Central memory CD8-positive, alpha-beta T cell (primary cell): Measurements from ENCODE around the gene RANBP3.

Experiments
- ATAC-seq: fragments of 150-1000 bp; cut with Tn5 transposase; replicated peaks from 2 replicates; pipeline ENCODE4 v1.10.0; 2022; ENCODE audit warnings: mild to moderate bottlenecking, moderate FRiP score, moderate number of reproducible peaks; ENCODE audit not compliant: poor library complexity, severe bottlenecking; ENCODE audit errors: extremely low read depth
- DNase-seq, 2 donors: peaks; one replicate each; pipeline ENCODE4 v3.0.0; 2021; ENCODE audit warnings: low spot score in 2 of 2
- H3K27ac Mint-ChIP-seq: one replicate; pipeline ENCODE4 v1.8.0; 2022; ENCODE audit warnings: low read depth, mild to moderate bottlenecking, moderate library complexity, mixed read lengths
- H3K27me3 Mint-ChIP-seq: one replicate; pipeline ENCODE4 v1.8.0; 2022; ENCODE audit warnings: mixed read lengths
- H3K36me3 Mint-ChIP-seq: one replicate; pipeline ENCODE4 v1.8.0; 2022; ENCODE audit warnings: mild to moderate bottlenecking, moderate library complexity, mixed read lengths; ENCODE audit not compliant: insufficient read depth
- H3K4me1 Mint-ChIP-seq: one replicate; pipeline ENCODE4 v1.8.0; 2022; ENCODE audit warnings: mixed read lengths
- H3K4me3 Mint-ChIP-seq: one replicate; pipeline ENCODE4 v1.8.0; 2022; ENCODE audit warnings: mild to moderate bottlenecking, moderate library complexity, mixed read lengths
- H3K9me3 Mint-ChIP-seq: one replicate; pipeline ENCODE4 v1.8.0; 2022; ENCODE audit warnings: mixed read lengths

RANBP3 gene

DNA sequence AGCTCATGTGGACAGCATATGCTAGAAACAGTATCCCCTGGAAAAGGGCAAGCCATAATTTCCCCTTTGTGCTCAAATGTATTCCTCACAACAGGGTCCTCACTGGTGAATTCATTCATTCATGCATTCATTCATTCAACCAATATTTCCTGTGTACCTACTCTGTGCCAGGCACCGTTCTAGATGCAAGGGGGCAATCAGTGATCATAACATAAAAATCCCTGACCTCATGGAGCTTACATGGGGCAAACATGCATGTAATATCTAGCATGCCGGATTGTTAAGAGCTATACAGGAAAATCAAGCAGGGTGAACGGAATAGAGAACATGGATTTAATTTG lies 2.6 kb downstream of the RANBP3 start:
- no peaks in the 10 kb centered on the region for H3K9me3 Mint-ChIP-seq
- peak overlapping the region; percentile 56 for H3K27ac Mint-ChIP-seq
- H3K4me1 Mint-ChIP-seq: peaks cover 70% of the 10 kb centered on the region
- H3K27me3 Mint-ChIP-seq: no peaks in the 10 kb centered on the region
- peaks cover 19% of the 10 kb centered on the region for H3K36me3 Mint-ChIP-seq
- H3K4me3 Mint-ChIP-seq: peak overlapping the region; percentile 99
- no peak for DNase-seq
- no peak for ATAC-seq

DNA sequence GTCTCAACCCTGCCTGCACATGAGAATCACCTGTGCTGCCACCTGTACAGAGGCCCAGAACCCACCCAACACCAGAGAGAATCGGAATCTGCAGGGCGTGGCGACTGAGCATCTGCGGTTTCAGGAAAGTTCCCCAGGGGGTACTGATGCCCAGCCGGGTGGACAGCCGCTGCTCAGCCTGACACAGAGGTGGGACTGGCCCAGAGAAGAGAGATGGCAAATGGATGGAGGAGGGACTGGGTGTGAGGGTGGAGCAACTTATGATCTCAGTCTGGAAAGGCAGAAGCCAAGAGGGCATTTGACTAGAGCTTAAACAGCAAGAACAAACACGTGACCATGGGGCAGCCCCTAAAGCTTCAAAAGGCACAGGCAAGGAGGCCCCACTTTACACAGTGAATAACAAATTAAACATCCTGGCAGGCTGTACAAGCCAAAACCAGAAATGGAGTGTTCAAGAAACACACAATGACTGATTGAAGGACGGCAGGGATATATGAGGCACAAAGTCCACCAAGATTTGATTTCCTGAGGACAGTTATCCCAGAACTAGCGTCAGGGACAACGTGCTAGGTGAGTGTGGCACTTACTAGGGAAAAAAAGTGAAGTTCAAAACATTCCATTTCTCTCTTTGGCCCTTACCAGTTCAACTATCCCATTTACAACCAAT lies 3.1 kb downstream of the RANBP3 start:
- ATAC-seq: no peak
- Mint-ChIP-seq H3K4me1 (peaks cover 72% of the 10 kb centered on the region), H3K36me3 (peaks cover 19% of the 10 kb centered on the region), H3K9me3 (no peaks in the 10 kb centered on the region), H3K27me3 (no peaks in the 10 kb centered on the region), H3K27ac (peak overlapping the region; percentile 56), H3K4me3 (peak overlapping the region; percentile 99)
- DNase-seq: no peak

DNA sequence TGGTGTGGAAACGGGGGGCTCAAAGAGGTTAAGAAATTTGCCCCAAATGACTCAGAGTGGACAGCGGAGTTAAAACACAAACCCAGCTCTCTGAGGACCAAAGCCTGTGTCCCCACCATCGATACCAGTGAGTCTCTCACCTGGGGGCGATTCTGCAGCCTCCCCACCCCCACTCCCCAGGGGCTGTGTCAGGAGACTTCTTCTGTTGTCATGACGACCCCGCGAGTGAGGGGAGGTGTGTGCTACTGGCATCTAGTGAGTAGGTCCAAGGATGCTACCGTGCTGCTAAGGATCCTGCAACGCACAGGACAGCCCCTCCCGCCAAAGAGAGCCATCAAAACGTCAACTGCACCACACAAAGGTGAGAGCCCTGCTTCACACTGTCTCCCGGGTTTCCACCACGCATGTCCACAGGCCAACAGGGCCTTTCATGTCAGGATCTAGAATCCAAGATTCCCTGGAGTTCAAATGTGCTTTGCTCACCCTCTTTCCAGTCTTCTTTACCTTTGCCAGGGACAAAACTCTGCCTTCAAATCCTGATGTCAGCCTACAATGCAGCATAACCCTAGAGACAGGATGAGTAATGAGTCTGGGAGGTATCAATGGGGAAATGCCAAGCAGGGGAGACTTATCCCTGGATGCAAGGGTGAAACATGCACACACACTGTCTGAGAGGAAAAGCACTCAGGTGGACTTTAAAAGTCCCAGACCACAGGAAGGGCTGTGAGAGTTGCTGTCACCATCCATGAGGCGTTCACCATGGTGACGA lies 3.9 kb downstream of the RANBP3 start:
- no peak overlapping the region for H3K27ac Mint-ChIP-seq
- peaks cover 64% of the 10 kb centered on the region for H3K4me1 Mint-ChIP-seq
- no peaks in the 10 kb centered on the region for H3K27me3 Mint-ChIP-seq
- no peak for DNase-seq
- peaks cover 17% of the 10 kb centered on the region for H3K36me3 Mint-ChIP-seq
- no peaks in the 10 kb centered on the region for H3K9me3 Mint-ChIP-seq
- no peak for ATAC-seq
- peak overlapping the region; percentile 8 for H3K4me3 Mint-ChIP-seq

DNA sequence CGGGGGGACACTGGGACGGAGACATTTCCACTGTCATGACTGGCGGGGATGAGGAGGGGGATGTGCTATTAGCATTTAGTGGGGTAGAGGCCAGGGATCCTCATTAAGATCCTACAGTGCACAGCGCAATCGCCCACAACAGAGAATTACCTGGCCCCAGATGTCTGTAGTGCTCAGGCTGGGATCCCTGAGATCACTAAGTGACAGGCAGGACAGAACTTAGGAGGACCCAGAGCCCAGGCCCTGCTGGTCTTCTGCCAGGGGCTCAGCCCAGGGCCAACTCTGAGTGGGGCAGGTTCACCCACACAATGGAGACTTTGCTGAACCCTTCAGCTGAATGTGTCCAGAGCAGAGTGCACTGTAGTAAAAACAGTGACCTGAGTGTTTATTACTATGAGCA lies 4.6 kb downstream of the RANBP3 start:
- Mint-ChIP-seq H3K4me1 (peaks cover 64% of the 10 kb centered on the region), H3K36me3 (peaks cover 13% of the 10 kb centered on the region), H3K27ac (no peak overlapping the region), H3K9me3 (no peaks in the 10 kb centered on the region), H3K4me3 (no peak overlapping the region), H3K27me3 (no peaks in the 10 kb centered on the region)
- DNase-seq (no peak), ATAC-seq (no peak)

DNA sequence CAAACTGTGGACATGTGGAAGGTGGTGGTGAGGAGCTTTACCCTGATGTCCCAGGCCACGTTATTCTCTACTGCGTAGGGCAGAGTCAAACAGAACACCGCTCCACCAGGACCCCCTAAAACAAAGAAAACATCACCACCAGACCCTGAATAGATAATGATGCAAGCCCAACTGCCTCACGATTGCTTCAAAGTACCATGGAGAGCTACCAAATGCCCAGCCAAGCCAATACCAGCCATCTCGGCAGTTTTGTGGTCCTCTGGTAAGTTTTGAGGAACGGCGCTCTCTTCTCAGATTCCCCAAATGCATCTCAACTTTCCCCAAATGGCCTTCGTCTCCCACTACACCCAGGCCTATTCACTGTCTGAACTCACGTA lies 5.6 kb downstream of the RANBP3 start:
- no peak for ATAC-seq
- H3K27ac Mint-ChIP-seq: peak overlapping the region; percentile 86
- no peak for DNase-seq
- H3K4me3 Mint-ChIP-seq: no peak overlapping the region
- no peaks in the 10 kb centered on the region for H3K9me3 Mint-ChIP-seq
- peaks cover 13% of the 10 kb centered on the region for H3K36me3 Mint-ChIP-seq
- no peaks in the 10 kb centered on the region for H3K27me3 Mint-ChIP-seq
- peaks cover 69% of the 10 kb centered on the region for H3K4me1 Mint-ChIP-seq

DNA sequence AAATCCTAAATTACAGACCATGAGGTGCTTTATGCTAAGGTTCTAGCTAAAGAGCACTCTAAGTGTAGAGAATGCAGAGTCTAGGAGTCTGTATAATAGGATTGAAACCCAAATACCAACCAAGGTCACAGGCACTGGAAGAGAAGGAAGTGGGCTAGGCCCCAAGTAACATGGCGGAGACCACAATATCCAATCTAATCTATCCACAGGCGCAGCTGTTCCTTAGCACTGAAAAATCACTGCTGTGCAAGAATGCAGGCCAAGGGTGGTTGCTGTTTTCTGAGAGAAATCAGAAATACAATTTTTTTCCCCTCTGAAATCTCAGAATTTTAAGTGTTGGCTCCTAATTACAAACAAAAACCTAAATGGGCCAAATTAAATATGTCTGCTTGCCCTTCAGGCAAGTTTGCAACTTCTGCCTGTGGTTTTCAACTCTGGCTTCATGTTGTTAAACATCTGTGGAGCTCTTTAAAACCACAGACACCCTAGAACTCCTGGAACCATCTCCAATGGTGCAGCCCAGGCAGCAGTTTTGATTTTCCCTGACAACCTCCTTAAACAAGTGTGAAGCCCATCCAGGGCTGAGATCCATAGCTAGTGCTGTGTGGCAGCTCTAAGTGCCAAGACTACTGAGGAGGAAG lies 6.1 kb downstream of the RANBP3 start:
- ATAC-seq (no peak), DNase-seq (no peak)
- H3K36me3 Mint-ChIP-seq: peaks cover 15% of the 10 kb centered on the region
- no peaks in the 10 kb centered on the region for H3K9me3 Mint-ChIP-seq
- H3K27me3 Mint-ChIP-seq: no peaks in the 10 kb centered on the region
- H3K4me1 Mint-ChIP-seq: peaks cover 67% of the 10 kb centered on the region
- H3K27ac Mint-ChIP-seq: no peak overlapping the region
- no peak overlapping the region for H3K4me3 Mint-ChIP-seq

DNA sequence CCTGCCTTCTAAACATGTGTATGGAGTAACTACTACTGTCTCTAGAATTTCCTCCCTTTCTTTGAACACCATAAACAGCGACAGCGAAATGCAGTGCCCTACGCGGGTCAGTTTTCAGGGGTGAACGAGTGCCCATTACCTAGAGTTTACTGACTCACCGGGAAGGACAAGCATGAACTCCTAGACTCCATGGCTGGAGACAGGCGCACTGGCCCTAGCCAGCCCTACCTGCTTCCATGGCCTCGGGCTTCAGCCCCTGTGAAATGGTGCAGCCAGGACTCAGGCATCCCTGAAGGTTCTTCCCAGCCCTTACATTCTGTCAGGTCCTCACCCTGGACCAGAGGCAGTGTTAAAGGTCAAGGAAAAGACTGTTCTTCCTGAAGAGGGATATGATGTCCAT lies 8.5 kb downstream of the RANBP3 start:
- peaks cover 66% of the 10 kb centered on the region for H3K4me1 Mint-ChIP-seq
- no peak for ATAC-seq
- H3K27me3 Mint-ChIP-seq: no peaks in the 10 kb centered on the region
- DNase-seq: no peak
- no peak overlapping the region for H3K27ac Mint-ChIP-seq
- H3K36me3 Mint-ChIP-seq: peaks cover 10% of the 10 kb centered on the region
- H3K9me3 Mint-ChIP-seq: no peaks in the 10 kb centered on the region
- H3K4me3 Mint-ChIP-seq: no peak overlapping the region

DNA sequence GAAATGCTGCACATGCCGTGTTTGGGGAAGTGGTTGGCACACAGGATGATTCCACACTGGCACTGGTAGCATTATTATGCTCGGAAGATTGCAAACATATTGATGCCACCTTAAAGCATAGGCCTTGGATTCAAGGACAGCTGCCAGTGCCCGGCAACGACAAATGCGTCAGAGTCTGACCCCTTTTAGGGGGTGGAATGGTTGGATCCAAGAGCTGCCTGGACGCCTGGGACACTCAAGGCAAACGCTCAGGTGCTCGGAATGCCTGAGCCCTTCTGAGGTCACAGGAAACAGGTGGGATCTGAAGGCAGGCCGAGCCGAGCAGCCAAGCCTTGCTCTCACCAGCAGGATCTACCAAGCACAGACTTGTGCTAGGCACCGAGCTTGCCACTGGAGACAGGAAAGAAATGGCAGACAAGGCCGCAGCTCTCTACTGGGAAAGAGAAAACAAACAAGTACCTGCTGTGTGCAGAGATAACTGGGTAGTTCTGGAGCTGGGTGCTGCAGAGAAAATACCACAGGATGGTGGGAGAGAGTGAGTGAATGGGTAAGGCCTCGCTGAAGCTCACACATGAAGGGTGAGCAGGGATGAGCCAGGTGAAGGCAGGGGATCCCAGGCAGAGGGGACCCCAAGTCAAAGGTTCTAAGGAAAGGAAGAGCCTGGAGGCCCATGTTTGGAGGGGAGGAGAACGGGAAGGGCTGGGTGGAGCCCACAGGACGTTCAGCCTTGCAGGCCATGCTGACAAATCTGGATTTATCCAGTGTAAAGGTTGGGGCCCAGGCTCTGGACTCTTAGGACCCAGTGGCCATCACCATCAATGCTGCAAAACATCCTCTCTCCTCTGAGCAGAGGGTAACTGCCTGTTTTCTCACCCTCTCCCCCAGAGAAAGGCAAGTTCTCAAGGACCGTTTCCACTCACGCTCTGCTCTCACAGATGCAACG lies 9.2 kb downstream of the RANBP3 start:
- peaks cover 10% of the 10 kb centered on the region for H3K36me3 Mint-ChIP-seq
- DNase-seq (no peak), ATAC-seq (no peak)
- H3K27ac Mint-ChIP-seq: peak overlapping the region; percentile 70
- H3K4me1 Mint-ChIP-seq: peaks cover 68% of the 10 kb centered on the region
- no peak overlapping the region for H3K4me3 Mint-ChIP-seq
- H3K9me3 Mint-ChIP-seq: no peaks in the 10 kb centered on the region
- H3K27me3 Mint-ChIP-seq: no peaks in the 10 kb centered on the region

DNA sequence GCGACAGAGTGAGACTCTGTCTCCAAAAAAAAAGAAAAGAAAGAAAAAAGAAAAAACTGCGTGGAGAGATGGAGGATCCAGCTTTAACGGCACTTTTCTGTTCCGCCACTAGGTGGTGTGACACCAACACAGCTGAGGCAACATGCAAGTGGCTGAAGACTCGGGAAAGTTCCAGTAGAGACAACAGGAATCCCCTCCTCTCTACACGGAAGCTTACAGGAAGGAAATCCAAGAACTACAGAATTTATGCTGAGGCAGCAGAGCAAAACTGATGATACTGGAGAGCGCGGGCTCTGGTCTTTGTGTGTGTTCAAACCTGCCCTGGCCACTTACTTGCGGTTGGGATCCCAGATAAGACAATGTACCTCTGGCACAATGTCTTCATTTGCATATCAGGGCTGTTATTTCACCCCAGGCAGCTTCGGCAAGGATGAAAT lies 9.9 kb downstream of the RANBP3 start:
- H3K27ac Mint-ChIP-seq: peak overlapping the region; percentile 51
- no peak for ATAC-seq
- H3K4me1 Mint-ChIP-seq: peaks cover 72% of the 10 kb centered on the region
- no peaks in the 10 kb centered on the region for H3K9me3 Mint-ChIP-seq
- DNase-seq: peak in 1 of 2 donors; percentile 33
- H3K36me3 Mint-ChIP-seq: peaks cover 10% of the 10 kb centered on the region
- no peaks in the 10 kb centered on the region for H3K27me3 Mint-ChIP-seq
- H3K4me3 Mint-ChIP-seq: peak overlapping the region; percentile 45

DNA sequence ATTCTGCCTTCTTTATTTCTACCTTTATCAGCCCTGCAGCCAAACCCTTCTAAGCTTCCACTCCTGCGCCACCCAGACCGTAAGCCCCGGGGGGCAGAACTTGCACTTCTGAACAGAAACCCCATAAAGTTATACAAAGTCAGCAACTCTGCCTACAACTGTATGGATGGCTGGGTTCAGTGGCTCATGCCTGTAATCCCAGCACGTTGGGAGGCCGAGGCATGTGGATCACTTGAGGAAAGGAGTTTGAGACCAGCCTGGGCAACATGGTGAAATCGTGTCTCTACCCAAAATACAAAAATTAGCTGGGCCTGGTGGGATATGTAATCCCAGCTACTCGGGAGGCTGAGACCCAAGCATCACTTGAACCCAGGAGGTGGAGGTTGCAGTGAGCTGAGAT lies 10.4 kb downstream of the RANBP3 start:
- DNase-seq (no peak), ATAC-seq (no peak)
- H3K4me3 Mint-ChIP-seq: peak overlapping the region; percentile 45
- peaks cover 10% of the 10 kb centered on the region for H3K36me3 Mint-ChIP-seq
- peak overlapping the region; percentile 51 for H3K27ac Mint-ChIP-seq
- no peaks in the 10 kb centered on the region for H3K9me3 Mint-ChIP-seq
- H3K27me3 Mint-ChIP-seq: no peaks in the 10 kb centered on the region
- peaks cover 73% of the 10 kb centered on the region for H3K4me1 Mint-ChIP-seq

DNA sequence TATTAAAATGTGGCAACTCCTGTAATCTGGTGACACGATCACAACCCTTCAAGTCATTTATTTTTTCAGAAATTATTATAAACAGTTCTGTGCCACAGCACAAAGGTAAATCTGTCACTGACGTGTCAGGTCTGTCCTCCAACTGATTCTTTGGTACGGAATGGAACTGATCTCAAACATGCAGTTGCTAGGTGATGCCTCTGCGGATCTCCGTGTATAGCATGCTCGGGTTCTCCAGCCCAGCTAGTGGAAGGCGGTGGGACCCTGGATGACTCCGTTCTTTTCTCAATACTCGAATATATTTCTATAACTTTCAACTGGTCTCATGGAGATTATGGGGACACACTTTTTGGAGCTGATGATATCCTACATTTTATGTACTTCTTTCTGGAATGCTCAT lies 11.0 kb downstream of the RANBP3 start:
- peaks cover 13% of the 10 kb centered on the region for H3K36me3 Mint-ChIP-seq
- no peaks in the 10 kb centered on the region for H3K9me3 Mint-ChIP-seq
- no peak for DNase-seq
- peak overlapping the region; percentile 51 for H3K27ac Mint-ChIP-seq
- ATAC-seq: no peak
- no peaks in the 10 kb centered on the region for H3K27me3 Mint-ChIP-seq
- no peak overlapping the region for H3K4me3 Mint-ChIP-seq
- H3K4me1 Mint-ChIP-seq: peaks cover 73% of the 10 kb centered on the region

DNA sequence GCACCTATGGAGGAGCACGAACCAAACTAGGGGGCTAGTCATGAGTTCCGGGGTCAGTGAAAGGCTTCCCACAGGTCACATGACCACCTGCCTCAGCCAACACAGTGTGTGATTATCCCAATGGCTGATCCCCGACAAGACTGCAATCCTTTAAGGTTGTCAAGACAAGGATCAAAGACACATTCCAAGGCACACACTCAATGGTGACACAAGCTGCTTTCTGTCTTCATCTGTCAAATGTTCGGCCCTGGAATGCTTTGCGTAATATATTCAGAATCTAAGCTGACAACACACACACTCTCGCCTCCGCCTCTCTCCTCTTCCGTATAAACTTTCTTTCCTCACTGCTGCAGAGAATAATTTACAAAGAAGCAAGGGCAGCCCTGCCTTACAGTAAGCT lies 11.7 kb downstream of the RANBP3 start:
- H3K4me1 Mint-ChIP-seq: peaks cover 72% of the 10 kb centered on the region
- peaks cover 17% of the 10 kb centered on the region for H3K36me3 Mint-ChIP-seq
- ATAC-seq: no peak
- H3K27me3 Mint-ChIP-seq: no peaks in the 10 kb centered on the region
- H3K4me3 Mint-ChIP-seq: peak overlapping the region; percentile 25
- no peaks in the 10 kb centered on the region for H3K9me3 Mint-ChIP-seq
- DNase-seq: no peak
- H3K27ac Mint-ChIP-seq: peak overlapping the region; percentile 62
